Stimulated activated CD4-positive, alpha-beta T cell treated with anti-CD3 and anti-CD28 coated beads, TNF-alpha, amount 100 ng/mL, for 24 hours (primary cell): ENCODE measurements around the gene STPG2.

ENCODE experiments used
- DNase-seq, 3 experiments: peaks; one replicate each; pipeline ENCODE4 v3.0.0-alpha.2; 2020; ENCODE audit warnings: low read depth in 3 of 3

Gene STPG2

GRCh38 chr4:97819294-97819693 lies 324.0 kb downstream of the STPG2 start:
- DNase-seq: no peak

- no peak for DNase-seq
These were observed 330.5 kb downstream of the STPG2 start for GRCh38 chr4:97812768-97813167.

GRCh38 chr4:97786306-97786920 lies 356.9 kb downstream of the STPG2 start:
- DNase-seq: no peak

GRCh38 chr4:97778174-97778573 lies 365.1 kb downstream of the STPG2 start:
- DNase-seq: no peak

GRCh38 chr4:97774347-97774989 lies 368.8 kb downstream of the STPG2 start:
- no peak for DNase-seq

GRCh38 chr4:97770222-97770621 lies 373.1 kb downstream of the STPG2 start:
- DNase-seq: no peak

GRCh38 chr4:97762115-97762512 lies 381.2 kb downstream of the STPG2 start:
- DNase-seq: no peak

- DNase-seq: no peak
These were observed 381.7 kb downstream of the STPG2 start for GRCh38 chr4:97761445-97762114.

- no peak for DNase-seq
These were observed 383.5 kb downstream of the STPG2 start for GRCh38 chr4:97759785-97760184.

GRCh38 chr4:97752599-97752998 lies 390.7 kb downstream of the STPG2 start:
- DNase-seq: no peak

GRCh38 chr4:97747945-97748344 lies 395.3 kb downstream of the STPG2 start:
- no peak for DNase-seq

GRCh38 chr4:97720869-97721432 lies 422.3 kb downstream of the STPG2 start:
- DNase-seq: no peak

- no peak for DNase-seq
These were observed 452.1 kb downstream of the STPG2 start for GRCh38 chr4:97691111-97691605.

- DNase-seq: no peak
These were observed 472.5 kb downstream of the STPG2 start for GRCh38 chr4:97670703-97671269.

- no peak for DNase-seq
These were observed 477.7 kb downstream of the STPG2 start for GRCh38 chr4:97665553-97665952.

GRCh38 chr4:97664741-97665140 lies 478.5 kb downstream of the STPG2 start:
- DNase-seq: no peak

- DNase-seq: no peak
These were observed 481.1 kb downstream of the STPG2 start for GRCh38 chr4:97662133-97662532.

- DNase-seq: no peak
These were observed 487.1 kb downstream of the STPG2 start for GRCh38 chr4:97656044-97656720.

GRCh38 chr4:97653701-97654100 lies 489.6 kb downstream of the STPG2 start:
- no peak for DNase-seq

GRCh38 chr4:97646997-97647396 lies 496.3 kb downstream of the STPG2 start:
- DNase-seq: no peak

GRCh38 chr4:97645071-97645821 lies 498.0 kb downstream of the STPG2 start:
- DNase-seq: no peak
